Effector memory CD4-positive, alpha-beta T cell (primary cell): ENCODE measurements around the gene ARGLU1.
A peak's percentile ranks its signal among the peaks of the same experiment; 100 is the strongest.

Source experiments
- DNase-seq, 3 donors: peaks; one replicate each; pipeline ENCODE4 v3.0.0-alpha.2; 2020
- H3K27ac ChIP-seq: 2 replicates; pipeline ENCODE4 v1.7.0; 2013; ENCODE audit warnings: mild to moderate bottlenecking, low read length, moderate library complexity; ENCODE audit not compliant: insufficient read depth, poor library complexity, severe bottlenecking
- H3K27me3 ChIP-seq: replicated peaks from 2 replicates; pipeline ENCODE4 v1.7.0; 2013; ENCODE audit warnings: mild to moderate bottlenecking, low read length; ENCODE audit not compliant: insufficient read depth, control insufficient read depth, poor library complexity, severe bottlenecking
- H3K36me3 ChIP-seq: 2 replicates; pipeline ENCODE4 v1.7.0; 2013; ENCODE audit warnings: mild to moderate bottlenecking, low read length, moderate library complexity; ENCODE audit not compliant: control insufficient read depth, insufficient read depth
- H3K4me1 ChIP-seq: 2 replicates; pipeline ENCODE4 v1.7.0; 2013; ENCODE audit warnings: low read length, mild to moderate bottlenecking; ENCODE audit not compliant: control insufficient read depth, insufficient read depth, poor library complexity, severe bottlenecking
- H3K4me3 ChIP-seq: 2 replicates; pipeline ENCODE4 v1.7.0; 2013; ENCODE audit warnings: low read length, low read depth, mild to moderate bottlenecking; ENCODE audit not compliant: insufficient read depth, poor library complexity, severe bottlenecking
- H3K9me3 ChIP-seq: 2 replicates; pipeline ENCODE4 v1.7.0; 2013; ENCODE audit warnings: mild to moderate bottlenecking, low read length, moderate library complexity; ENCODE audit not compliant: control insufficient read depth

ARGLU1 gene

DNA sequence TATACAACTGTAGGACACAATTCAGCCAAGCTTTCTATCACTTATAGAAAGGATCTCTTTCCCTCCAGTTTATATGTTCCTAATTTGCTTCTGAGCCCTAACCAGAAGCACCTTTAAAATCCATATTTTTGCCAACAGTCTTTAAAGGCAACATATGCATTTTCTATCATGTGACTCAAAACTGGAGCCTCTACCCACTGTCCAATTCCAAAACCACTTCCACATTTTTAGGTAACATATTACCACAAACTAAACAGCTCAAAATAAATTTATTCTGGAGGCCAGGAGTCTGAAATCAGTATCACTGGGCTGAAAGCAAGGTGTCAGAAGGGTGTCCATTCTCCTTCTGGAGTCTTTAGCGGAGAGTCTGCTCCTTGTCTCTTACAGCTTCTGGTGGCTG is 16.6 kb downstream of the ARGLU1 start:
- no peaks in the 10 kb centered on the region for H3K9me3 ChIP-seq
- no peaks in the 10 kb centered on the region for H3K27me3 ChIP-seq
- no peak for DNase-seq
- H3K4me1 ChIP-seq = no peaks in the 10 kb centered on the region
- H3K36me3 ChIP-seq = peaks cover 54% of the 10 kb centered on the region
- H3K4me3 ChIP-seq = no peak overlapping the region
- no peak overlapping the region for H3K27ac ChIP-seq

- H3K36me3 ChIP-seq = peaks cover 49% of the 10 kb centered on the region
- no peak overlapping the region for H3K27ac ChIP-seq
- no peaks in the 10 kb centered on the region for H3K4me1 ChIP-seq
- no peak for DNase-seq
- H3K4me3 ChIP-seq = no peak overlapping the region
- no peaks in the 10 kb centered on the region for H3K9me3 ChIP-seq
- H3K27me3 ChIP-seq = no peaks in the 10 kb centered on the region
Observed at GRCh38 chr13:106550570-106551135, 17.3 kb downstream of the ARGLU1 start.

DNA sequence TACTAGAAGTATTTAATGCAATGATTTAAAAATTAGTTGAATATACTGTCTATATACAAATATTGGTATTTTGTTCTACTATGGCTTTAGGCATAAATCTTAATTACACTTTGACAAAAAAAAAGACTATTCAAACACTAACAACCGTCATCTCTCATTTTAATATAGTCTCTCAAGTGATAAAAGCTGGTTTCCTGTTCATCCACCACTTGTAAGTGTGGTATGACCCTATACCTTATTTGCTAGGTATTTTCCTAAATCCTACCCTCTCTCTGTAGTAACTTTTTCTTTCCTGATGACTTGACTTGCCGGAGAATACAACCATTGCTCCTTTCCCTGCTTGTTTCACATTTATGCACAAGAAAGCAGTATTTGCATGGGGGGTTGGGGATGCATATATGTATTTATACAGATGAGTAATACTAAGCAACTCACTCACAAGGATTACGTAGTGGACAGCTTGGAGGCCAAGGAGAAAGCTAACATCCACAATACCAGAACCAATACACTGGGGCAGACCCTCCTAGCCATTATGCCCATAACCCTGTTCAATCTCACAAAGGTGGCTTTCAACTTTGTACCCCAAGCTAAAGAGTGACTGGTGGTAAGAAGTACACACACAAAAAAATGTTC is 19.8 kb downstream of the ARGLU1 start:
- H3K4me3 ChIP-seq = no peak overlapping the region
- no peaks in the 10 kb centered on the region for H3K4me1 ChIP-seq
- no peak overlapping the region for H3K27ac ChIP-seq
- no peaks in the 10 kb centered on the region for H3K9me3 ChIP-seq
- no peak for DNase-seq
- no peaks in the 10 kb centered on the region for H3K27me3 ChIP-seq
- H3K36me3 ChIP-seq = peaks cover 31% of the 10 kb centered on the region

- no peaks in the 10 kb centered on the region for H3K4me1 ChIP-seq
- no peak for DNase-seq
- H3K27me3 ChIP-seq = no peaks in the 10 kb centered on the region
- H3K27ac ChIP-seq = no peak overlapping the region
- no peak overlapping the region for H3K4me3 ChIP-seq
- H3K9me3 ChIP-seq = no peaks in the 10 kb centered on the region
- peaks cover 12% of the 10 kb centered on the region for H3K36me3 ChIP-seq
Observed at GRCh38 chr13:106541826-106542225, 26.1 kb downstream of the ARGLU1 start.

- H3K4me1 ChIP-seq = peaks cover 7% of the 10 kb centered on the region
- no peaks in the 10 kb centered on the region for H3K27me3 ChIP-seq
- no peaks in the 10 kb centered on the region for H3K9me3 ChIP-seq
- no peak for DNase-seq
- H3K4me3 ChIP-seq = no peak overlapping the region
- no peak overlapping the region for H3K27ac ChIP-seq
- peaks cover 6% of the 10 kb centered on the region for H3K36me3 ChIP-seq
Observed at GRCh38 chr13:106540613-106541012, 27.3 kb downstream of the ARGLU1 start.

DNA sequence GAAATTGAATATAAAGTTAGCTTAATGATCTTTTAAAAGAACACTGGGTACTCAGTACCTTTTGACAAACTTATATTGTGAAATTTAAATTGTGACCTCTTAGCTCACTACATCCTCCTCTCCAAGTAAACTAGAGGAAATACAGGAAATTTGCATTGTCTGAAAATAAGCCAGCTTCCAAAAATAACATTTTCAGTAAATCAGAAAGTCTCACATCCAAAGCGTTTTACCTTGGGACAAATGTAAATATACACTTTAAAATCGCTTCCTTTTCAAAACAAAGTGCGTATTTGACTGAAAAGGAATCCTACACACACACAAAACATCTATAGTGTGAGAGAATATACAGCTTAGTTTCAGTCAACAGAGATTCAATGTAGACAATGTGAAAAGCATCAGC is 30.4 kb downstream of the ARGLU1 start:
- no peak for DNase-seq
- no peaks in the 10 kb centered on the region for H3K9me3 ChIP-seq
- no peak overlapping the region for H3K4me3 ChIP-seq
- H3K27ac ChIP-seq = no peak overlapping the region
- peaks cover 19% of the 10 kb centered on the region for H3K27me3 ChIP-seq
- no peaks in the 10 kb centered on the region for H3K36me3 ChIP-seq
- peaks cover 26% of the 10 kb centered on the region for H3K4me1 ChIP-seq

- peaks cover 26% of the 10 kb centered on the region for H3K27me3 ChIP-seq
- H3K9me3 ChIP-seq = no peaks in the 10 kb centered on the region
- H3K27ac ChIP-seq = peak overlapping the region; percentile 4
- peak overlapping the region; percentile 81 for H3K4me3 ChIP-seq
- peak; percentile 63 to 78 (median 71) for DNase-seq
- no peaks in the 10 kb centered on the region for H3K36me3 ChIP-seq
- peaks cover 26% of the 10 kb centered on the region for H3K4me1 ChIP-seq
Observed at GRCh38 chr13:106536244-106537034, 31.5 kb downstream of the ARGLU1 start.

GRCh38 chr13:106535552-106536243 is 32.2 kb downstream of the ARGLU1 start, which contains the start of gene EFNB2:
Gene EFNB2, minus strand, starts transcription at chr13:106535662. Its CDS starts 698 bp downstream, at chr13:106534964.
- Histone ChIP-seq H3K36me3 (no peaks in the 10 kb centered on the region), H3K27ac (peak within 1 kb of the TSS; percentile 4), H3K27me3 (peaks cover 30% of the 10 kb centered on the region), H3K4me1 (peaks cover 26% of the 10 kb centered on the region), H3K4me3 (peak within 1 kb of the TSS; percentile 81), H3K9me3 (no peaks in the 10 kb centered on the region)
- peak; percentile 73 to 81 (median 77) for DNase-seq

DNA sequence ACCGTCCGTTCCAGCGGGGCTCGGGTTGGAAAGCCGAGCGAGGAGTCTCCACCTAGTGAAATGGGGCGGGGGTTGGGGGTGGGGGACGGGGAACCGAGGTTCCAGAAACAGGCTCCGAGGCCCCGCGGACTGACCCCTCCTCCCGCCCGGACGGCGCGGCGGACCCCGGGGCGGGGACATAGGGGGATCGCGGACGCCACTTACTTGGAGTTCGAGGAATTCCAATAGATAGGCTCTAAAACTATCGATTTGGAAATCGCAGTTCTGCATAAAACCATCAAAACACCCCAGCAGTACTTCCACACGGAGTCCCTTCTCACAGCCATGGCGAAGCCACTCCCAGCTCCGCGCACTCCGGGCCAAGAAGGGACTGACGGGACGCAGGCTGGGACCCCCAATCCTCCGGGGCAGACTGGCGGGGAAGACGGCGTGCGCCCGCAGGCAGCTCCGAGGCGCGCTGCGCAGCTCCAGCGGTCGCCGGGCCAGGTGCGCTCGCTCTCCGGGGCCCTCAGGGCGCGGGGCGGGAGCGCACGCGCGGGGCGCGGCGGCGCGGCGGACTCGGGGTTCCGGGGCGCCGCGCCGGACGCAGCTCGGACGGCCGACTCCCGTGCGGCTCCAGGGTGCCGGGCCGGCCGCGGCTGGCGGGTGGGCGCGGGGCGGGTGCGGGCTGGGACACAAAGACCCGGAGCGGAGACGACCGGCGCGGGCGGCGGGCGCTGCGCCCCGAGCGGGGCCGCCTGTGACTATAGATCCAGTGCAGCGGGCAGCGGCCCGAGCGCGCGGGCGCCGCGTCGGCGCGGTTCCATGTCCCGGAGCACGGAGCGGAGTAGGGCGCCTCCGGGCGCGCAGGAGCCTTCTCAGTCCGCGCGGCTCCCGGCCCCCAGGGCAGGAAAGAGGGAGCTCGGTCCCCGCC is 33.0 kb downstream of the ARGLU1 start:
- no peaks in the 10 kb centered on the region for H3K36me3 ChIP-seq
- H3K9me3 ChIP-seq = no peaks in the 10 kb centered on the region
- DNase-seq = no peak
- H3K27me3 ChIP-seq = peaks cover 30% of the 10 kb centered on the region
- H3K27ac ChIP-seq = no peak overlapping the region
- H3K4me1 ChIP-seq = peaks cover 26% of the 10 kb centered on the region
- peak overlapping the region; percentile 81 for H3K4me3 ChIP-seq
